RPMI8226 (cell line): Measurements from ENCODE around the gene NEK9.
A peak's percentile ranks its signal among the peaks of the same experiment; 100 is the strongest.

ENCODE experiments used
- DNase-seq: peaks from one replicate; pipeline ENCODE4 v3.0.0-alpha.2; 2015

The NEK9 gene

DNA sequence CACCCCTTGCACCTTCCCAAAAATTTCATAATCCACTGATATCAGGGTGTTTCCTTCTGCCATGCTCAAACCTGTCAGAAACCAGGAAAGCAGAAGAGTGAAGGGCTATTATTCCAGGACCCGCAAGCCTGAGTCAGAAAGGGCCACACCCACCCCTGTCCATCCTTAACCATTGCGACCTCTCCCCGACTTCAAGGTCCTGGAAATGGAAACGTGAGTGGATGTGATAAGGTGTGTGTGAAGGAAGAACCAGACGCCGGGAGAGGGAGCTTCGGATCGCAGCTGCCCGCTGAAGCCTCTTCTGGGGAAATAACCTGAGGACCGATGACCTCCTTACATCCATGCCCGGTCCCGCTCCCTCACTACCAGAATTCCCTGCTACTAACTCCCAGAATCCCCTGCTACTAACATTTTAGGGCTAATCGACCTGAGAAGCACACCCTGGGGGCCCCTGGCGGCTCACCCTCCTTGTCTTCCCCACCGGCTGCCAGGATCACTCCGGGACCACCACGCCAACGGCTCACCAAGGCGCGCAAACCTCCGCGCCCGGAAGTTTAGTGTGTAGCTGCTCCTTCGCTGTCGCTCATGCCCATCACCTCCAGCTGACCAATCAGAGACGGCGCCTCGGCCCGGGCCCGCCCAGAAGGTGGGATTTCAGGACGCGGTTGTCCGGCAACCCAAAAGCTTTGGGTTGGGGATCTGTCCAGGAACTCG lies 63.2 kb downstream of the NEK9 start, which contains the start of gene ACYP1:
Gene ACYP1 (minus strand): TSS at position 534 of the 714 bp plus-strand sequence. CDS start 471 bp downstream, at position 63.
- DNase-seq: peak; percentile 87

- no peak for DNase-seq
These were observed 63.8 kb downstream of the NEK9 start for GRCh38 chr14:75063013-75063412.

- DNase-seq: no peak
These were observed 66.4 kb downstream of the NEK9 start for GRCh38 chr14:75060420-75060819.

GRCh38 chr14:75059642-75060041 lies 67.2 kb downstream of the NEK9 start:
- DNase-seq: no peak

GRCh38 chr14:75054421-75054820 lies 72.4 kb downstream of the NEK9 start:
- DNase-seq: no peak

DNA sequence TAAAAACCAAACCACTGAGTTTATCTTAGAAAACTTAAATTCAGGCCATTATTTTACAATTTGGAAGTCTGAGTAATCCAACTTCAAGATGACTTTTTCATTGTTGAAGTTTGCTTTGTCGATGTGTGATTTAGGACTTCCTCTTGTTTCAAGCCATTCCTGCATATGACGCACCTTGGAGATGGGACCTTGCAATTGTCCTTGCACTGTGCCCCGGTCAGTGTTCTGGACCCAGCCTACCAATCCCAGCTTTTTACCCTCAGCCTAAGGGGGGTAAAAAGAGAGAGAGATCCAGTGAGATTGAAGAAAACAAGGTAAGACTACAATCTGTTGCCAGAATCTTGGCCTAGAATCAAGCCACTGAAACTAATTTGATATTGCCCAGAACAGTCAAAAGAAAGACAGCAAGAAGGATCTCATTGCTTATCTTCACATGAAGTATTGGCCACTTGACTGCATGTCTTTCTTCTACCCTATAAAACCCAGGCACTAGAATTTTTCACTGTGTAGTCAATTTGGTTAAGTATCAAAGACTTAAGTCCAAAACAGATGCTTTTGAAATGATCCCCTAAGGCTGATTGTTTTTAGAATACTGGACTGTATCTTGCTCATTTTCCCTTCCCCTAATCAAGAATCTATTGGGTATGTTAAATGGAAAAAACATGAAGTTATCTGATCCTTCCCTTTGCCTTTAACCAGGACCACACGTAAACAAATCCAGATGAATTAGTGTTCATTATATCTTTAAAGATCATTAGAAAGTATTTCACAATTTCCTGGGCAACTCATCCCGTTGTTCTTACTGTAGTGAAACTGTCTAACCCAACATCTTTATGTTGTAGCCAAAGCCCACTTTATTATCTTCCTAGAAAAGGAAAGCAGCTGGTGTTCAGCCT lies 73.2 kb downstream of the NEK9 start:
- no peak for DNase-seq

DNA sequence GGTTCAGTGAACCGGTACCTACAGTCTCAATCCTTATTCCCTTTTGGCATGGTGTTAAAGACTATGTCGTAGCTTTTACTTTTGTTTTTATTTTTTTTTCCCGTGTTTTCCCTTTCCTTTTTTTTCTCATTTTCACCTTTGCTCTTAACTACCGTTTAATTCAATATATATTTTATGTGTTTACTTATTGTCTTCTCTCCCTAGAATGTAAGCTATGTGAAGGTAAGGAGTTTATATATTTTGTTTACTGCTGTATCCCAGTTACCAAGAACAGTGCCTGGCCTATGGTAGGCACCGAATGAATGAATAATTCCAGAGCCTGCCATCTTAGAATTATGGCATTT lies 75.3 kb downstream of the NEK9 start:
- no peak for DNase-seq

GRCh38 chr14:75050852-75051555 lies 75.8 kb downstream of the NEK9 start, which contains the start of gene MLH3:
MLH3 (minus strand) TSS chr14:75051467; CDS start chr14:75049655, 1,812 bp downstream.
- peak; percentile 79 for DNase-seq

- DNase-seq: no peak
These were observed 77.1 kb downstream of the NEK9 start for GRCh38 chr14:75049731-75050201.

DNA sequence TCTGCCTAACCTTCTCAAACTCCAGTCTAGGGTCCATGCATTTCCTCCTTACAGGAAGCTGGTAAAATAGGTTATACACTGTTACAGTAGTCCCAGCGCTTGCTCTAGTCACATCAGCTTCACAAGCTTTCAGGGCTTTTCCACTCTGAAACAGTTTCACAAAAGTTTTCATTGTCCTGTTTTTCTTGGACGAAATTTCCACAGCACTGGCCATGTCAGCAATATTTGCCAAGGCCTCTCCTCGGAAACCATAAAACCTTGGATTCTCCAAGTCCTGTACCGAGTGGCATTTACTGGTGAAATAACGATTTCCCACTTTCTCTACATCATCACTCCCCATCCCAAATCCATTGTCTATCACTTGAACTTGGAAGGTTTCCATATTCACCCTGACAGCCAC lies 77.7 kb downstream of the NEK9 start:
- no peak for DNase-seq

DNA sequence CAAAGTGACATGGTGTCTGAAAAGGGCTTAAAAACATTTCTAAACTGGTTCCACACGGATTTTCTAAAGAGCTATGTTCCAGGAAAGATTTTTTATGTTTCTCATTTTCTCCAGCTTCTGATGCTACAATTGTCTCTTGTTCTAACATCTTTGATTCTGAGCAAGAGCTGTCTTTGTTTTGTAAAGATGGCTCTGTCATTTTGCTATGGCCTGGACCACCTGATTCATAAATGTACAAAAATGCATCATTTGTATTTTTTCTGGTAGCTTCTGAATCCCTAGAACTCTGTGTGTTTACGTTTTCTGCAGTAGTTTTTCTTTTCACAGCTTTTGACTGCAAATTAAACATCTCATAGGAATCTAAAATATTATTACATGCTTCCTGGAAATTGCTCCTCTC lies 78.7 kb downstream of the NEK9 start:
- no peak for DNase-seq

GRCh38 chr14:75047506-75047905 lies 79.3 kb downstream of the NEK9 start:
- DNase-seq: no peak

DNA sequence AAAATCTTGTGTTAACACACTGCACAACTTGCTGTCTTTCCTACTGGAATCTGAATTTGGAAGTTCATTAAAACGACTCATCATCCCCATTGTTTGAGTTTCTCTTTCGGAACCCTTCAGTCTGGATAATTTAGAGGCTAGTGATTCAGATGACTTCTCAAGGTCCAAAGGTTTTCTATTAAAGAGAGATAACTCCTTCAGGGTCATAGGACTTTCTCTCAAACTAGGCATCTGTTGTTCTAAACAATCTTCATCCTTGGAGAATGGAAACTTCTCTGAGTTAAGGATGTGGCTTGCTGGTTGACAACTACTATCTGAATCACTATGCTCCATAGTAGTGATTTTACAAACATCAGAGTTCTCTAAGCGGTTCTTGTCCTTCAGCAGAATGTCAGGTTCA lies 79.9 kb downstream of the NEK9 start:
- no peak for DNase-seq

DNA sequence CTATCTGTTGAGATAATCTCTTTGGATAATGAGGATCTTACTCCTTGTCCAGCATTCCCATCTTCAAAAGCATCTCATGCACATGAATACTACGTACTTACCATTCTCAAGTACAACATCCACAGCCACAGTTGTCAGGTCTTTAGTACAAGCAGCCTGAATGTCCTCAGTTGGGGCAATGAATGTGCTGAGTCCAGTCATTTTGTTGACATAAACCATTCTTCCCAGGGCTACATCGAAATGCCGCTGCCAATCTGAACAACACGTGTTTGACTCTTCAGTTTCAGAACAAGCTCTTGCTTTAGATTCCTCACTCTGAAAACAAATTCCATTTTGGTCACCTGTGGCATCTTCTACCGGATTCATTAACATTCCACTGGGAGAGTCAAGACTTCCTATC lies 80.6 kb downstream of the NEK9 start:
- no peak for DNase-seq

- no peak for DNase-seq
These were observed 82.1 kb downstream of the NEK9 start for GRCh38 chr14:75044752-75045151.

GRCh38 chr14:75044322-75044721 lies 82.5 kb downstream of the NEK9 start:
- DNase-seq: no peak

GRCh38 chr14:75042035-75042434 lies 84.8 kb downstream of the NEK9 start:
- no peak for DNase-seq

DNA sequence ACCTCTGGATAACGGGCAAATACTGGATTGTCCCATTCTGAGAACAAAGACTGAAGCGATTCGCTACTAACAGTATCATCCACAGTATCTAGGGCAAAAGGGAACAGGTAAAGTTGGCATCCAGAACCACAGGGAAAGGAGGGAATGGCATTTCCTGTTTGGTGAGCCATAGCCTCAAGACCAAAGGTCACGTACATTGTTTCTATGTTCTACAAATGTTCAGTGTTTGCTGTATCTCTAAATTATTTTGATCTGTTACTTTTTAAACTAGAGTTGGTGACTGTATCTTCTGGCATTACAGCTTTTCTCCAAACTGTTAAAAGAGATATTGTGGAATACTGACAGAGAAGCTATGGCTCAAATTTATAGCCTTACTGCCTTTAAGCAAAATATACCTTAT lies 85.2 kb downstream of the NEK9 start:
- no peak for DNase-seq

- no peak for DNase-seq
These were observed 85.9 kb downstream of the NEK9 start for GRCh38 chr14:75040959-75041358.

DNA sequence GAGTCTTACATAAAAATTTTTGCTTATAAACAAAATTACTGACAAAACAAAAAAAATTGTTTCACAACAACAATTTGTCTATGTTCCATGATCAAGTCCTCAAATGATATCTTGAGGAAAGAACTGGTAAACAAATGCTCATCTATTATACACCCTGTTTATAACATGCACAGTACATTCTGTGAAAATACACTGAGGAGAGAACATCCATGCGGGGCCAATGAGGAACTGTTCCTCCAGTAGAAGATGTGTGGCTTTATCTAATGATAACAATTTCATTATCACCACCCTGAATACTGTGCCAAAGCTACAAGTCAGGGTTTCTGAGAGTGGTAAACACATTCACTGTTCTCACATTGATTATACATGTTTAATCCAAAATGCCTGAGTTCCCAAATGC lies 86.3 kb downstream of the NEK9 start:
- DNase-seq: no peak

DNA sequence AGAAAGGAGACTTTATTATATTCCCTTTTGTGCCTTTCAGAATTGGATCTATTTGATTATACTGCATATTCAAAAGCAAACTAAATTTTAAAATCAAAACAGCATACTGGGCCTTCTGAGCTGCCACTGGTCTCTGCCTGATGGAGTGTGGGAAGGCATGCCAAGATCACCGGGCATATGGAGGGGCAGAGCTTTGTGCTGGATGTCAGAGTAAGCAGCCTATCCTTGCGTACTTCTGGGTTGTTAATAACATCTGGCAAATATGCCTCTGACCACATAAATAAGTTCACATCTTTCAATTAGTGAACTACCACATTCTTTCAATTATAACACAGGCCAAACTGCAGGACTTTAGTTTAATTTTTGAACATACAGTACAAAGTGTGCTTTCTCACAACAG lies 93.9 kb downstream of the NEK9 start:
- DNase-seq: no peak

- DNase-seq: no peak
These were observed 96.7 kb downstream of the NEK9 start for GRCh38 chr14:75030147-75030546.
